OCI-LY7 (cell line): Measurements from ENCODE around the gene CDRT4.

ENCODE experiments used
- CTCF ChIP-seq: fragments of 200-600 bp; sonication (generic); conservative IDR thresholded peaks from 2 replicates; pipeline ENCODE4 v1.5.1; 2014; ENCODE audit warnings: mild to moderate bottlenecking, antibody characterized with exemption, low read length, moderate library complexity, mixed read lengths
- EZH2phosphoT487 ChIP-seq: fragments of 200-600 bp; sonication (generic); IDR thresholded peaks from 2 replicates; pipeline ENCODE4 v1.6.1; 2018; ENCODE audit warnings: low read depth, borderline replicate concordance, mild to moderate bottlenecking, mixed run types, antibody characterized with exemption, low read length, moderate library complexity, mixed read lengths

DNA sequence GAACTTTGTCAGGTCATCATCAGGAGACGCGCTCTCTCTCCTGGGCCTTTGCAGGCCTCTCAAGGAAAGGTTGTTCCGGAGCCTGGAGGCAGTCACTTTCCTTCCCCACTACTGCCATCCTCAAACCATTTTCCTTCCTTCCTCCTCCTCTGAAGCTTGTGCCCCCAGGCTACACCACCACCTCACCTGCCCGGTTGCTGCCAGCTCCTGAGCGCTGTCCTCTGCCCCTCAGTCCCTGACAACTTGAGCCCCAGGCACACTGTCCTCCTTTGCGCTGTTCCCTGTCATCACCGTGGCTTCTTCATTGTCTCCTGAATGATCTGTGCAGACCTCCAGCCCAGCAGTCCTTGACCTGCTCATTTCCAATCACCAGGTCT, 18.9 kb downstream of the CDRT4 start:
- TF ChIP-seq CTCF = no peak
- no peak for TF ChIP-seq EZH2phosphoT487
